Prostate gland (tissue), 1 donor: ENCODE measurements around the gene KLF9.

Experiments used
- POLR2A ChIP-seq: fragments of 450-650 bp; IDR thresholded peaks from one replicate; pipeline ENCODE4 v1.6.1; 2016; ENCODE audit warnings: antibody characterized with exemption, mild to moderate bottlenecking
- POLR2AphosphoS5 ChIP-seq: sonication (generic); formaldehyde crosslinking; IDR thresholded peaks from one replicate; pipeline ENCODE4 v1.6.1; 2017; ENCODE audit warnings: antibody characterized with exemption

GRCh38 chr9:70389188-70389587 lies 25.3 kb downstream of the KLF9 start:
- no peak for TF ChIP-seq POLR2AphosphoS5
- no peak for TF ChIP-seq POLR2A
